ENCODE results near the gene KNSTRN. TPM values are rescaled to one million over a fixed set of nuclear protein-coding genes. Genes with fewer than 3 reads are reported as not detected.

The KNSTRN gene
- total and polyA plus RNA-seq, 2 of the 13 experiments (the other 11 are each of a cell fraction or from before 2014, with no cell fraction given) = 20.3 to 62.3 TPM

DNA sequence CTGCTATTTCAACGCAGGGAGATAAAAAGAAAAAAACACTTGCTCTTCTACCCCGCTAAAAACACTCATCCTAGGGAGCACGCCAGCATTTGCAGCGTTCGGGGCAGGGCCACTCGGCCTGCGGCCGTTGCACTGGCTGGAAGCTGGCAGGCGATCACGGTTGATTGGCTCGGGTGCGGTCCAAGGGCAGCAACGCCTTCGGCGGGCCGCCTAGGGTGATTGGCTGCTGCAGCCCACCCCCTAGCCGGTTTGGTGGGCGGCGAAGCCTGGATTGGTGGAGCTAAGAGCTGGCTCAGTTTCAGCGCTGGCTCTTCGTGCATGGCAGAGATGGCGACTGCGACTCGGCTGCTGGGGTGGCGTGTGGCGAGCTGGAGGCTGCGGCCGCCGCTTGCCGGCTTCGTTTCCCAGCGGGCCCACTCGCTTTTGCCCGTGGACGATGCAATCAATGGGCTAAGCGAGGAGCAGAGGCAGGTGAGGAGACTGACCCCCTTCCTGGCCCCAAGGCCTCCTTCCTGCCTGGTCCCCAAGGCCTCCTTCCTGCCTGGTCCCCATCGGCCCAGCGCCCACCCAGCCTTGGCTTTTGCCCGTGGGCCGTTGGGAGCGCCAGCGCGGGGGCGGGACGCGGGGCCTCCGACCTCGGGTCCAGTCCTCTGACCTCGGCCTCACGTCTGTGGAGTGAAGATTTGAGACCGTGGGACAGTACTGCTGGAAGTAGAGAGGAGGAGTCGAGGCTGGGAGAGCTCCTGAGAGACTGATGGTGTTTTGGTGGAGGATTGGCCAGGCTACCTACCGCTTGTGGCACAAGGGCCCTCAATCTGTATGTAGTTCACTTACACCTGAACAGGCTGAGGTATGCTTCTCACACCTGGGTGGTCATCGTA, 23.2 kb downstream of the KNSTRN start, which contains the start of gene IVD (continued):
- peak; percentile 78; the same call in 1 of the 2 replicates for TF ChIP-seq GPN1 (CRISPR knock-in tag; IDR thresholded peaks at IDR 0.05; ENCODE audit: borderline replicate concordance)
- TF ChIP-seq THAP11 (CRISPR knock-in tag; IDR thresholded peaks at IDR 0.05) = peak; percentile 71
- TF ChIP-seq ZNF709 (CRISPR knock-in tag; IDR thresholded peaks at IDR 0.05) = peak; percentile 87
- peak; percentile 74; the same call in 1 of the 2 replicates for TF ChIP-seq ATF7-NPFF (CRISPR knock-in tag; IDR thresholded peaks at IDR 0.05; ENCODE audit: low read depth)
- peak; percentile 69; the same call in 1 of the 2 replicates for TF ChIP-seq DNMT3B (CRISPR knock-in tag; conservative IDR thresholded peaks at IDR 0.05)
- TF ChIP-seq ELF3 (CRISPR knock-in tag; IDR thresholded peaks at IDR 0.05) = peak; percentile 19; the same call in 1 of the 2 replicates
- TF ChIP-seq IKZF4 (CRISPR knock-in tag; IDR thresholded peaks at IDR 0.05; ENCODE audit: borderline replicate concordance, low read depth, not compliant biosample characterization) = peak; percentile 86
- peak; percentile 46; the same call in 1 of the 2 replicates for TF ChIP-seq ZNF574 (CRISPR knock-in tag; IDR thresholded peaks at IDR 0.05)
- TF ChIP-seq ZFP62 (CRISPR knock-in tag; IDR thresholded peaks at IDR 0.05) = no peak
- TF ChIP-seq ZBTB42 (CRISPR knock-in tag; IDR thresholded peaks at IDR 0.05) = 0 out of 2 replicates have a peak, but pooled peaks have one; percentile 48
- peak; percentile 22; the same call in 1 of the 2 replicates for TF ChIP-seq ZNF7 (CRISPR knock-in tag; IDR thresholded peaks at IDR 0.05)
- TF ChIP-seq FOSL2 (CRISPR knock-in tag; IDR thresholded peaks at IDR 0.05) = peak; percentile 30; the same call in 1 of the 2 replicates
- TF ChIP-seq, protein P1, sequence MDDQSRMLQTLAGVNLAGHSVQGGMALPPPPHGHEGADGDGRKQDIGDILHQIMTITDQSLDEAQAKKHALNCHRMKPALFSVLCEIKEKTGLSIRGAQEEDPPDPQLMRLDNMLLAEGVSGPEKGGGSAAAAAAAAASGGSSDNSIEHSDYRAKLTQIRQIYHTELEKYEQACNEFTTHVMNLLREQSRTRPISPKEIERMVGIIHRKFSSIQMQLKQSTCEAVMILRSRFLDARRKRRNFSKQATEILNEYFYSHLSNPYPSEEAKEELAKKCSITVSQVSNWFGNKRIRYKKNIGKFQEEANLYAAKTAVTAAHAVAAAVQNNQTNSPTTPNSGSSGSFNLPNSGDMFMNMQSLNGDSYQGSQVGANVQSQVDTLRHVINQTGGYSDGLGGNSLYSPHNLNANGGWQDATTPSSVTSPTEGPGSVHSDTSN (CRISPR knock-in tag; IDR thresholded peaks at IDR 0.05; ENCODE audit: borderline replicate concordance) = peak; percentile 74; the same call in 1 of the 2 replicates
- no peak for TF ChIP-seq ZBTB40 (IDR thresholded peaks at IDR 0.05)
- peak; percentile 50; the same call in 1 of the 2 replicates for TF ChIP-seq ZBTB40 (CRISPR knock-in tag; IDR thresholded peaks at IDR 0.05)
